GM18870 (cell line): Measurements from ENCODE around the gene HSDL2.
A peak's percentile ranks its signal among the peaks of the same experiment; 100 is the strongest.

Source experiments
- ATAC-seq: cut with Tn5 transposase; IDR thresholded peaks from one replicate; pipeline ENCODE4 v1.9.1; 2021; ENCODE audit warnings: moderate library complexity; ENCODE audit not compliant: unreplicated experiment

The HSDL2 gene

DNA sequence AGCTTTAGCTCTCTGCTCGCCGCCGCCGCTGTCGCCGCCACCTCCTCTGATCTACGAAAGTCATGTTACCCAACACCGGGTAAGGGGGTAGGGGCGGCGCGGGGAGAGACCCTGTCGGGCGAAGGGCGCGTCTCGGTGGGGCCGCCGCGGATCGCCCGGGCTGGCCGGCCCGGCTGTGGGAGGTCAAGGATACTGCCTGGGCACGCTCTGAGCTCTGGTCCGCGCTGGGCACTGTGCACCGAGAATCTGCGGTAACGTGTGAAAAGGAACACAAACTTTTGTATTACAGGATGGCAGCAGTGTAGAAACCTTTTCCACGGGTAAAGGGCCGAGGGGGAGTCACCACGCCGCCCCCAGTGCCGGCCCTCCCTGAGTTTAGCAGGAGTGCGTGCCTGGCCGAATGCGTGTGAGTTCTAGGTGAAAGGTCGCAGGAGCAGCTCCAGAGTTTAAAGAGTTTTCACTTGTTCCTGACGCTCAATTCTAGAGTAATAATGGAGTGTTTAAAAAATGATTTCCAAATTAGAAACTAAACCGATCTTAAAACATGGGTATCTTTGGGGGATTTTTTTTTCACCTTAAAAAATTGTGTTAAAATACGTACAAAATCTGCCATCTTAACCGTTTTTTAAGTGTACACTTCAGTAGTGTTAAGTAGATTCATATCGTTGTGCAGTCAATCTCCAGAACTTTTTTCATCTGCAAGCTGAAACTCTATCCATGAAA is at the start of gene HSDL2:
TSS of gene HSDL2 (plus strand) at position 7 of the 723 bp plus-strand sequence. CDS start at position 63, 56 bp downstream.
- ATAC-seq, result peak; percentile 20

DNA sequence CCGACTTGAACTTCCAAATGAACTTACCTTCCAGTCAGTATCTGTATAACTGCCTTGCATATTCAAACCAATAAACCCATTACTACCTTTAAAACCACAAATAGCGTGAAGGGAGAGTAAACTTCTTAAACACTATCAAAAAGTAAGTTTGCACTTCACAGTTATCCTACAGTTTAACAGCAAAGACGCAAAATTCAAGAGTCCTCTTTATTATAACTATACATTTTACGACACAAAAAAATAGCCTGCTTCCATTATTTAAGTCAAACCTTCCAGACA is 48.3 kb upstream of the HSDL2 start:
- no peak for ATAC-seq

DNA sequence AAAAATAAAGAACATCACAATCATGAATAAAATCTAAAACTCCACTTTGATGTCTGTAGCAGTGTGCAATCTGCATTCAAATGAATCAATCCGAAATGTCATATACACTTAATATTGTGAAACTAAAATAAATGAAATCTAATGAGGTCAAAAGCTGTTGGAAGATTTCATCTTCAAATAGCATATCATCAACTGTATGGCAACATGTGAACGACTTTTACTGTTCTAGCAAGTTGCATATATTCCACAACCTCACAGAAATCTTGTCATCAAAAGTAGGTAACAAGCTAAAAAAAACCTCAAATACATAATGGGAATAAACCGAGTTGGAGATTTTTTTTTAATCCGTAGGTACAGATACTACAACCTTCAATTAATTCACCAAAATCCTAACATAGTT is 47.7 kb upstream of the HSDL2 start:
- no peak for ATAC-seq

DNA sequence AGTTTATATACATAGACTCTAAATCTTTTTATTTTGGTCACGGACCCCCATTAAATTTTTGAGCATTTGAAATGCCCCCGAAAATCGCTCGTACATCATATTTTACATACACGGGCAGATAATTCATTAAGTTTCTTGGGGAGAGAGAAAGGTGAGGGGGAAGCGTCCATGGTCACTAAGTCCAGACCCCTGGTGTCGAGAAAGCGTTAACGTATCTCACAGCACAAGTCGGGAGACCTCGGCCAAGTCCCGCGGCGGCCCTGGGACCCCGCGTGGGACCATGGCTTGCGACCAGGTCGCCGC is 47.3 kb upstream of the HSDL2 start:
- peak; percentile 38 for ATAC-seq

DNA sequence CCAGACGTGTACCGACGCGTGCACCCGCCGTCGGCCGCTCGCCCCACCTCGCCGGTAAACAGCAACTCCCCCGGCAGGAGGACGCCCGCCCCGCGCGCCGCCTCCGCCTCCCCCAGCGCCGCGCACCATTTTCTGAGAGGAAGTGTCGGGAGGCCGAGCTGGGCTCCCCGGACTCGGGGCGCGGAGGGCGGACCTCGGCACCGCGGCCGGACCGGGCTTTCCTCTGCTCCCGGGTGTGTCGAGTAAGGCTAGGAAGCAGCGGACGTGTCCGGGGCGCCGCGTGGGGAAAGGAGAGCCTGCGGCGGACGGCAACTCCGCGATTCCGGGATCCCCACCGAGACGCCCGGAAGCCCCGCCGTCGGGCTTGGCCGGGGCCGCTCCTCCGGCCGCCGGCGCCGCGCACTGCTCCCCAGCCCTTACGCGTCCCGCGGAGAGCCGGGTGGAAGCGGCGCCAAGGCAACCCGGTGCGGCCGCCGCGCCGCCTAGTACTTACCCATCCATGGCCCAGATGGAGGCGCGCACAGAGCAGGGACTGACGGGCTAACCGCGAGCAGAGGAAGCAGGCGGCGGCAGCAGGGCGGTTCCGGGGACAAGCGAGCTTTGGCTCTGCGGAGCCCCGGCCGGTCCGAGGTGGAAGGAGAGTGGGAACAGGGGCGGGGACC is 46.8 kb upstream of the HSDL2 start, which contains the start of gene PTBP3:
TSS of gene PTBP3 (minus strand) at position 643 of the 662 bp plus-strand sequence. CDS start 35,754 bp downstream, outside the sequence.
- ATAC-seq, result peak; percentile 47

DNA sequence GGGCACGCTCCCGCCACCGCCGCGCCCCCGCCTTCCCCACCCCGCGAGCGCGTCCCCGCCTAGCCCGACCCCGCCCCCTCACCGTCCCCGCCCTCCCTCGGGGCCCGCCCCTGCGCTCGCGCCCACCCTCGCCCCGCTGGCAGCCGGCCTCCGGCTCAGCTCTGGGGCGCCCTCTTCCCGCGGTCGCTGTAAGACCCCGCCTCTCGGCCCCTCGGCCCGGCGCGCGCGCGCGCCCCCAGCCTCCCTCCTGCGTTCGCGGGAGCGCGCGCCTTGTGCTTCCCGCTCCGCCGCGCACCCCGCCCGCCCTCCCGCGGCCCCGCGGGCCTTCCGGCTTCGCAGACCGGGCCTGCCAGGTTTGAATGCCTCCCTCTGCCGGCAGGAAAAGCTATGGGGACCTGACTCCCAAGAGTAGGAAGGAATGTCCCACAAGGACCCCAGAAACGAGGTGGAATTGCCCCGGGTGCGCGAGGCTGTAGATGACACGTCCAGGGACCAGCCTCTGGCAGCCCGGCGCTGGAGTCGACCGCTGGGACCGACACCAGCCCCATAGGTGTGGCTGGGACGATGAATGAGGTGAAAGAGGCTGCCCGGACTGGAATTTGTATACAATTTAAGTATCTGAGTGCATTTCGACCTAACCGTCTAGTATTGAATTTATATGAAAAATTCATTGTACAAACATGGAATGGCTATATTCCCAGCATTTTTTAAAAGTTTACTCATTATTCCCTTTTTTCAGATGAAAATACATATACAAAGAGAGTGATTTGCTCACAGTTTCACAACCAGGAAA is 46.1 kb upstream of the HSDL2 start:
- peak; percentile 36 for ATAC-seq

DNA sequence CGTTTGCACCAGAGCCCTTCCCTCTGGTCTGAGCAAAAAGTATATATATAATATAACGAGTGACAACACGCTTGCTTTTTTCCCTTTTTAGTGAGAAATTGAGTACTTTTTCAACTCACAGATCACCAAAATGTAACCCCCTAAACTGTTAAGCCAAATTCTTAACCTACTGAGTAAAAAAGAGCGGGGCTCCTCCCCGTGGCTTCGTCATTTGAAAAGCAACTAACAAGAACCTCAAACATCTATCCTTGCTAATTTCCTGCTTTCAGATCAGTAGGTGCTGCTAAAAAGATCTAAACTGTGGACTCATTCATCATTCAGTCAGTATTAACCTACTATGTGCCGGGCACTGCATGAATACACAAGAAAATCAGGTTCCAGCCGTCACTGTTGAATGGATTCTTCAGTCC is 45.5 kb upstream of the HSDL2 start:
- no peak for ATAC-seq

DNA sequence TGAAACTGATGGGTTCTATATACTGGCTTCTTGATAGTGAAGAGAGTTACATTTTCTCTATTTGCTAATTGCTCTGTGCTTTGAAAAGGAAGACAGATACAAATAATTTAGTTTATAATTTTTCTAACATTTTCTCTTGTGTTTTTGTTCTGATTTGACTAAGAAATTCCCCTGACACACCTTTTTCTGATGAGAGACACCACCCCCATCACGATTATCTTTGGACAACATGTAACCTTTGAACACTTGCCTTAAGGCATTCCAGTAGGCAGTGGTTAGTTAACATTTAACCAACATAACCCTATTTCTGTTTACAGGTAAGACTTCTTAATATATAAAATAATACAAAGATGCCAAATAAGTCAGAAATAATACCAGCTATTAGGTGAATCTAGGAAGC is 42.4 kb upstream of the HSDL2 start:
- ATAC-seq, result no peak

DNA sequence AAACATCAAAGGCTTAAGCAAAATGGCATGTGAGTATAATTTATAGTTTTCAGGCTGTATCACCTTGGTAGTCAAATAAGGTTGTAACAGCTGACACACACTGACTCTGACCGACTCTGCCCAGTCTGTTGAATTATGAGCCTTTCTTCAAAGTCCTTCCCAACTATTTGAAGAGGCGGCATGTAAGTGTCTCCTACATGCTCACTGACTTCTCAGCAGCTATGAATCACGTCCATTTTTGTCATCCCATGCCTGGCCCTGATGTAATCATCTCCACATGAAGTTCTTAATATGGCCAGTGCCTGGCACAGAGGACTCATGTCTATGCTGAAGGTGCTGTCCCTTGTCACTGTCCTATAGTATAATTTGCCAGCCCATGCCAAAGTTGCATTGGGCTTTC is 41.3 kb upstream of the HSDL2 start:
- no peak for ATAC-seq

DNA sequence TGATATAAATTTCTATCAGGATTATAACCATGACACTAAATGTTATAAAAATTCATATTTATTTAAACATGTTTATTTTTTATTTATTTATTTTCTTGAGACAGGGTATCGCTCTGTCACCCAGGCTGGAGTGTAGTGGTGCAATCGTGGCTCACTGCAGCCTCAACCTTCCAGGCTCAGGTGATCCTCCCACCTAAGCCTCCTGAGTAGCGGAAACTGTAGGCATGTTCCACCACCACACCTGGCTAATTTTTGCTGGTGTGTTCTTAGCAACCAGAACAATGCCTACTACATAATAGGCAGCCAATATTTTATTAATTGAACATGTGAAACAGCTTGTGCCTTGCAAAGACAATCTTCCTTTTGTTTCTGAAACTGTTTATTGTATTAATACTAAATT is 40.0 kb upstream of the HSDL2 start:
- no peak for ATAC-seq

DNA sequence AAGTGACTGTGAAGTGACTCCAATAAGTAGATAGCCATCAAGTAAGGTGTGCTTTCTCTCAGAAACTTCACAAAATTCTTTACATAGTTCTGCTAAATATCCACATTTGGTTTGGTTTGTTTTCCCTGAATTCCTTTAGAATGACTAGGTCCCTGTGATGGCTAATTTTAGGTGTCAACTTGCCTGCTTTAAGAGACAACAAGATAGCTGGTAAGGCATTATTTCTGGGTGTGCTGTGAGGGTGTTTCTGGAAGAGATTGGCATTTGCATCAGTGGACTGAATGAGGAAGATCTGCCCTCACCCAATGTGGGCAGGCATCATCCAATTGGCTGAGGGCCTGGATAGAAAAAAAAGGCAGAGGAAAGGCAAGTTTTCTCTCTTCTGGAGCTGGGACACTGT is 38.2 kb upstream of the HSDL2 start:
- ATAC-seq, result no peak

DNA sequence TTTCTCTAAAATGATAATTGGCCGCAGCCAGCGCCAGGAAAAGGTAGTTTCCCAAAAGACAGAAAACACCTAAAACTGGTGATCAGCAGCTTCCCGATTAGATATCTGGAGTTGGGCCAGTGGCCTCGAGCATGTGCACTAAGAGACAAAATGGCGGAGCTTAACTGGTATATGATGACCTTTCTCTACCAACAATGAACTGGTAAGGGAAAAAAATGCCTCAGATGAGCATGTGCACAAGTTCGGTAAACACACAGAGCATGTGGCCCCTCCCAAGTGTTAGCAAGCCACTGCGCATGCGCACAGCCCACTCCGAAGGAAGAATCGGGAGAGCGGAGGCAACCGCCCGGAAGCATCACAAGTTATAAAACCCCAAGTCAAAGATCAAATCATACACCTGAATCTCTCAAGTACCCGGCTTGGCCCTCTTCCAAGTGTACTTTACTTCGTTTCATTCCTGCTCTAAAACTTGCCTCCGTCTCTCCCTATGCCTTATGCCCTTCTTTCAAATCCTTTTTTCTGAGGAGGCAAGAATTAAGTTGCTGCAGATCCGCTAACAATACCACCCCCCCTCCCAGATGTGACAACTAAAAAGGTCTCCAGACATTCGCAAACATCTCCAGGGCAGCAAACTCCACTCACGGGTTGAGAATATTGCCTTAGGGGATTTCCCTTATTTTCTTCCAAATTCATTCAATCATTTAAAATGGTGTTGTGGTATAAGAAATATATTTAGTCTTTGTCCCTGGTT is 31.5 kb upstream of the HSDL2 start:
- no peak for ATAC-seq

DNA sequence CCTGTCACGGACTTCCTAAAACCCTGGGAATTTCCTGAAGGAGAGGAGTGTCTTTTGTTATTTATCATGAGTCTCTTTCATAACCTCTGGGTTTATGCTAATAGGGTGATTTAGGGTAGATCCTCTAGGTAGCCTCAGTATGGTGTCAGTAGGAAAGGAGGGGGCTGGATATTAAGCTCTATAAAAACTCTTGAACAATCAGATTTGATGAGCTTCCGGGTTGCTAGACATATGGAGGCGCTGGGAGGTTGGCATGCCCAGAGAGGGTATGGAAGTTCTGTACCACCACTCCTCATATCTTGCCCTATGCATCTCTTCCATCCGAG is 30.9 kb upstream of the HSDL2 start:
- ATAC-seq, result no peak

DNA sequence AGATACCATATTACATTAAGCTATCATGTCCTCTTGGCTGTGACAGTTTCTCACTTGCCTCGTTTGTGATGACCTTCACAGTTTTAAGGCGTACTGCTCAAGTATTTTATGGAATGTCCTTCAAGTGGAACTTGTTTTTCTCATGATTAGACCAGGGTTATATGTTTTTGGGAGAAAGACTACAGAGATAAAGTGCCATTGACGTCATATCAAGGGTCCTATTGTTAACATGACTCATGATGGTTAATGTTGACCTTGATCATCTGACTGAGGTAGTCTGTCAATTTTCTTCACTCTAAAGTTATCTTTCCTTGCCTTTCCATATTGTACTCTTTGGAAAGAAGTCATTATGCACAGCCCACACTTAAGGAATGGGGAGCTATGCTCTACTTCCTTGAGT is 28.7 kb upstream of the HSDL2 start:
- no peak for ATAC-seq

DNA sequence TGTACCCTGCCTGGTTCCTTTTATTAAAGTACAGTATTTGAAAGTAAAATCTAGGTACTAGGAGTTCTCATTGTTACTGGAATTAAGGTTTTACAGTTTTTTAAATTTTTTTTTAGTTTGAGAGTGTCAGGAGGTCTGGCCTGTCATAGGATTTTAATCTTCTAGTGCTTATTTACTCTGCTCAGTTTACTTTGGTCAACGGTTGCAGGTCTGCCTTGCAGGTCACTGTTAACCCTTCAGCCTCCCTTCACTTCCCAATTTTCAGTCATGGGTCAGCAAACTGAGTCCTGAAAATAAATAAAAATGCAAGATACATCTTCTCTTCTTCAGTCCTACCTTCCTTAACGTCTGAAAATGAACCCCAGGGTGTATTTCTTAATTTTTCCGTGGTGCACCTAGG is 27.7 kb upstream of the HSDL2 start:
- ATAC-seq, result no peak

DNA sequence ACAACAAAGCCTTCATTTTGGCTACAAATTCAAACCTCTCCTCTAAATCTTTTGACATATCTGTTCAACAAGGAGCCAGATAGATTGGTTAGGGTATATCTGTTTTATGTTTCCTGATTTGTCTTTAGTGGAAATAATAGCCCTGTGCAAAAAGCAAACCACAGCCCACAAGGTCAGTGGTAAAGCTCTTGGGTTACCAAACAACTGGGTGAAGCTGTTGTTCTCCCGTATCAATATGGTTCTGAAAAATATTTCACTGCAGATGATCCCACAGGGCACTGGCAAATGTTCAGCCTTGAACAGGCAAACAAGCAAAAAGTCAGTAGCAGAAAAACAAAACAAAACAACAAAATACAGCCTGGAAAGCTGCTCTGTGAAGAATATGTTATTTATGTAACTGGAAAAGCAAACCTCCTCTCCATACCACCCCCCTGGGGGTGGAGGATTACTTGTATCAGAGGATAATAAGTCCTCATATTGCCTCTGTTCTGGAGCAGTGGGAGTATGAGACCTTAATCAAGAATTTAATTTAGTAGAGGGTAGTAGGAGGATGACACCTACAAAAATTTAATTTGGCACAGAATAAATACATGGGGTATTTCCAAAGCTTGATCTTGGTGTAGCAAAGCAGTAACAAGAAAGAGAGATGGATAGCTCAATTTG is 25.7 kb upstream of the HSDL2 start:
- ATAC-seq, result no peak

DNA sequence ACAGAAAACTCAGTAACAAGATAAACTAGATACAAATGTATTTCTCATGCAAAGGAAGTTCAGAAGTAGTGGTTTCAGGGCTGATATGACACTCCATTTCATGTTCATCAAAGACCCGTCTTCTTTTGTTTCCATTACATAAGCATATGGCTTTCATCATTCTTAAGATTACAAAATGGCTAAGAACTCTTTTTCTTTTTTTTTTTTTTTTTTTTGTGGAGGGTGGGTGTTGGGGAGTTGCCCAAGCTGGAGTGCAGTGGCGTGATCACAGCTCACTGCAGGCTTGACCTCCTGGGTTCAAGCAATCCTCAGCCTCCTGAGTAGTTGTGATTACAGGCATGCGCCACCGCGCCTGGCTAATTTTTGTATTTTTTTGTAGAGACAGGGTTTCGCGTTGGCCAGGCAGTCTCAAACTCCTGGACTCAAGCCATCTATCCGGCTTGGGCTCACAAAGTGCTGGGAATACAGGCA is 24.4 kb upstream of the HSDL2 start:
- no peak for ATAC-seq

DNA sequence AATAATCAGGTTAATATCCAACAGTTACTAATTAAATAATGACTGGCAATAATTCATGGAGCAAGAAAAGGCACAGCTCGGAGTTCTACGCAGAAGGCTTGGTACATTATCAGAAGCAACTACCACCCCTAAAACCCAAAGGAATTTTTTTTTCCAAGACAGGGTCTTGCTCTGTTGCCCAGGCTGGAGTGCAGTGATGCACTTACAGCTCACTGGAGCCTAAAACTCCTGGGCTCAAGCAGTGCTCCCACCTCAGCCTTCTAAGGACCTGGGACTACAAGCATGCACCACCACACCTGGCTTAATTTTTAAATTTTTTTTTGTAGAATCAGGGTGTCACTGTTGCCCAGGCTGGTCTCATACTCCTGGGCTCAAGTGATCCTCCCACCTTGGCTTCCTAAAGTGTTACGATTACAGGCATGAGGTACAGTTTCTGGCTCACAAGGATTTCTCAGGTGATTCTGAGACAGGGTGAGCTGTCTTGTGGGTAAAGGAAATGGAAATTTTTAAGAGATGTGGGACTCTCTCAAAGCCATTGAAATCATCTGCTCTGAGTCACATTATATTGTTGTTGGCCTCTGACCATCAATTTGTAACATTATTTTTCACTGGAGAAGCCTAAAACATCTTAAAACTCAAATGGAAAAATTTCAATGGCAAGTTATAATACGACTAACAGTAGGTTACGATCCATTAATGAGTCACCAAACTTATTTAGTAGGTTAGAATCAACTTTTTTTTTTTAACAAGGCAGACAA is 19.7 kb upstream of the HSDL2 start:
- ATAC-seq, result no peak

DNA sequence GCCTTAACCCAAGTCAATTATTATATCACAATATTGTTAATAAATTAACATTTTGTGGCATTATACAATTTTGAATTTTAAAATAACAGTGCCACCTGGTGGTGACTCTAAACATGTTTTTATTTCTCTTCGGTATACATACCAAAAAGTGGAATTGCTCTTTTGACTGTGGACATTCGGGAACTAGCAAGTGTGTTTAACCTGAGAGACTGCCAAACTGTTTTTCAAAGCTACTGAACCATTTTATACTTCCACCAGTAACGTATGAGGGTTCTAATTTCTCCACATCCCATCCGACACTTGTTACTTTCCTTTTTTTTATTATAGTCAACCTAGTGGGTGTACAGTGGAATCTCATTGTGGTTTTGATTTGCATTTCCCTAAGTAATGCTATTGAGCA is 18.3 kb upstream of the HSDL2 start:
- no peak for ATAC-seq

DNA sequence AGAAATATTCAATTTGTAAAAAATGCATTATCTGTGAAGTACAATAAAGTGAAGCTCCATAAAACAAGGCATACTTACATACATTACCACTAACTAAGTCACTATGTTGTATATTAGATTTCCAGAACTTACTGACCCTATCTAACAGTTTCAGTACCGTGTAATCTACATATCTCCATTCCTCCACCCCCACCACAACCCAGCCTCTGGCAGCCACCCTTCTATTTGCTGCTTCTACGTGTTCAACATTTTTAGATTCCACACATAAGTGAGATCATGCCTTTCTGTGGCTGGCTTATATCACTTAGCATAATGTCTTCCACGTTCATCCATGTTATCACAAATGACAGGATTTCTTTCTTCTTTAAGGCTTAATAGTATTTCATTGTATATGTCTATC is 15.1 kb upstream of the HSDL2 start:
- ATAC-seq, result no peak
